Measurements from ENCODE around the gene GHR.

Gene GHR

GRCh38 chr5:42638972-42639371, 215.7 kb downstream of the GHR start:
- TF ChIP-seq GABPA (IDR thresholded peaks at IDR 0.05; ENCODE audit: low read depth) = no peak
- no peak for TF ChIP-seq REST (IDR thresholded peaks at IDR 0.05; ENCODE audit: insufficient replicate concordance, low read depth)
- TF ChIP-seq POLR2AphosphoS5 (IDR thresholded peaks at IDR 0.05; ENCODE audit: low read depth) = no peak
- no peak for TF ChIP-seq SPI1 (IDR thresholded peaks at IDR 0.05; ENCODE audit: borderline replicate concordance, low read depth)
- TF ChIP-seq, protein P1, sequence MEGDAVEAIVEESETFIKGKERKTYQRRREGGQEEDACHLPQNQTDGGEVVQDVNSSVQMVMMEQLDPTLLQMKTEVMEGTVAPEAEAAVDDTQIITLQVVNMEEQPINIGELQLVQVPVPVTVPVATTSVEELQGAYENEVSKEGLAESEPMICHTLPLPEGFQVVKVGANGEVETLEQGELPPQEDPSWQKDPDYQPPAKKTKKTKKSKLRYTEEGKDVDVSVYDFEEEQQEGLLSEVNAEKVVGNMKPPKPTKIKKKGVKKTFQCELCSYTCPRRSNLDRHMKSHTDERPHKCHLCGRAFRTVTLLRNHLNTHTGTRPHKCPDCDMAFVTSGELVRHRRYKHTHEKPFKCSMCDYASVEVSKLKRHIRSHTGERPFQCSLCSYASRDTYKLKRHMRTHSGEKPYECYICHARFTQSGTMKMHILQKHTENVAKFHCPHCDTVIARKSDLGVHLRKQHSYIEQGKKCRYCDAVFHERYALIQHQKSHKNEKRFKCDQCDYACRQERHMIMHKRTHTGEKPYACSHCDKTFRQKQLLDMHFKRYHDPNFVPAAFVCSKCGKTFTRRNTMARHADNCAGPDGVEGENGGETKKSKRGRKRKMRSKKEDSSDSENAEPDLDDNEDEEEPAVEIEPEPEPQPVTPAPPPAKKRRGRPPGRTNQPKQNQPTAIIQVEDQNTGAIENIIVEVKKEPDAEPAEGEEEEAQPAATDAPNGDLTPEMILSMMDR (IDR thresholded peaks at IDR 0.05; ENCODE audit: insufficient read depth, low read length) = no peak
- Histone ChIP-seq H3K27me3 (ENCODE audit: insufficient read depth, poor library complexity, severe bottlenecking) (no peaks in the 10 kb centered on the region), H3K27ac (replicated peaks) (no peak overlapping the region), H3K4me3 (replicated peaks; ENCODE audit: insufficient read depth, low read length) (no peak overlapping the region)
- DNase-seq (ENCODE audit: low read depth in 1 of 2, low spot score in 1 of 2) = no peak

DNA sequence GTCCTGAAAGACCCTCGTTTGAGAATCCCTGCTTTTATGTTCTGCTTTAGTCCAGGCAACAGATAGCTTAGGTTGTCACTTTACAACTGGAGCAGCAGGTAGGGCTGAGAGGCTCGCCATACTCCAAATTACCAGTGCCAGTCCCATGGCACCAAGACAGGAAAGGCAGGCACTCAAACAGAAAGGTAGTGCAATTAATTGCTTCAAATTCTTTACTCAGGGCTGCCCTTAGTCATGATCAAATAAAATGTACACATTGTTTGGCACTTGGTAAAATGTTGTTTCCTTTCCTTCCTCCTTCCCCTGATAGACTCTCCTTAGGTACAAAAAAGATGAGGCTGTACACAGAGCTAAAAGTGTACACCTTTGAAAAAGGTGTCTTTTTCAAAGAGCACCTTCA, 217.6 kb downstream of the GHR start:
- H3K4me3 ChIP-seq (replicated peaks; ENCODE audit: insufficient read depth, low read length) = no peak overlapping the region
- DNase-seq (ENCODE audit: low read depth in 1 of 2, low spot score in 1 of 2) = no peak
- no peaks in the 10 kb centered on the region for H3K27me3 ChIP-seq (ENCODE audit: insufficient read depth, poor library complexity, severe bottlenecking)
- no peak overlapping the region for H3K27ac ChIP-seq (replicated peaks)
- TF ChIP-seq, protein P1 (IDR thresholded peaks at IDR 0.05; ENCODE audit: insufficient read depth, low read length) = no peak
- TF ChIP-seq REST (IDR thresholded peaks at IDR 0.05; ENCODE audit: insufficient replicate concordance, low read depth) (no peak), SPI1 (IDR thresholded peaks at IDR 0.05; ENCODE audit: borderline replicate concordance, low read depth) (no peak), POLR2AphosphoS5 (IDR thresholded peaks at IDR 0.05; ENCODE audit: low read depth) (no peak), GABPA (IDR thresholded peaks at IDR 0.05; ENCODE audit: low read depth) (no peak)

GRCh38 chr5:42641336-42642005, 218.2 kb downstream of the GHR start:
- no peak overlapping the region for H3K4me3 ChIP-seq (replicated peaks; ENCODE audit: insufficient read depth, low read length)
- no peaks in the 10 kb centered on the region for H3K27me3 ChIP-seq (ENCODE audit: insufficient read depth, poor library complexity, severe bottlenecking)
- no peak overlapping the region for H3K27ac ChIP-seq (replicated peaks)
- no peak for DNase-seq (ENCODE audit: low read depth in 1 of 2, low spot score in 1 of 2)
- TF ChIP-seq SPI1 (IDR thresholded peaks at IDR 0.05; ENCODE audit: borderline replicate concordance, low read depth) = no peak
- TF ChIP-seq REST (IDR thresholded peaks at IDR 0.05; ENCODE audit: insufficient replicate concordance, low read depth) = no peak
- no peak for TF ChIP-seq GABPA (IDR thresholded peaks at IDR 0.05; ENCODE audit: low read depth)
- TF ChIP-seq POLR2AphosphoS5 (IDR thresholded peaks at IDR 0.05; ENCODE audit: low read depth) = no peak
- TF ChIP-seq, protein P1 (IDR thresholded peaks at IDR 0.05; ENCODE audit: insufficient read depth, low read length) = no peak

All from HL-60 (cell line).